ENCODE data around the gene C17orf78.
"Not testable (repeated sequence)": the region's sequence is repeated elsewhere in the genome, so short reads cannot be mapped to it uniquely, and the experiment has no call there.

The C17orf78 gene

DNA sequence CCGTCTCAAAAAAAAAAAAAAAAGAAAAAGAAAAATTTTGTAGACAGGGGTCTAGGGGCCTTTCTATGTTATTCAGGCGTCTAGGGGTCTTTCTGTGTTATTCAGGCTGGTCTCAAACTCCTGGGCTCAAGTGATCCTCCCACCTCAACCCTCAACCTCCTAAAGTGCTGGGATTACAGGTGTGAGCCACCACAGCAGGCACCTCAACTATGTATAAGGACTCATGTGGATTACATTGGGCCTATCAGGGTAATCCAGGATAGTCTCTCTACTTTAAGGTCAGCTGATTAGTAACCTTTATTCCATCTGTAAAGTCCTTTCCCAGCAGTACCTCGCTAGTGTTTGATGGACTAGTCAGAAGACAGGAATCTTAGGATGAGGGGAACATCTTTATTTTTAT, 53.3 kb downstream of the C17orf78 start:
- TF ChIP-seq SUZ12 (IDR thresholded peaks at IDR 0.05; ENCODE audit: extremely low read depth, insufficient read depth, insufficient read length) (no peak), YY1 (IDR thresholded peaks at IDR 0.05; ENCODE audit: insufficient read depth, insufficient read length) (no peak), ZNF274 (IDR thresholded peaks at IDR 0.05; ENCODE audit: low read depth, low read length) (no peak)
- DNase-seq (ENCODE audit: low read depth, low spot score), result no peak
- Histone ChIP-seq H3K9ac (ENCODE audit: insufficient read length, low read depth) (no peak overlapping the region), H3K9me3 (ENCODE audit: insufficient read depth, low read length) (no peaks in the 10 kb centered on the region), H3K36me3 (ENCODE audit: insufficient read depth, insufficient read length, low read length) (peaks cover 55% of the 10 kb centered on the region), H3K27me3 (ENCODE audit: insufficient read depth, insufficient read length) (no peaks in the 10 kb centered on the region), H3K4me1 (ENCODE audit: insufficient read depth, insufficient read length) (no peaks in the 10 kb centered on the region), H3K4me3 (ENCODE audit: insufficient read length, low read depth) (no peak overlapping the region)

DNA sequence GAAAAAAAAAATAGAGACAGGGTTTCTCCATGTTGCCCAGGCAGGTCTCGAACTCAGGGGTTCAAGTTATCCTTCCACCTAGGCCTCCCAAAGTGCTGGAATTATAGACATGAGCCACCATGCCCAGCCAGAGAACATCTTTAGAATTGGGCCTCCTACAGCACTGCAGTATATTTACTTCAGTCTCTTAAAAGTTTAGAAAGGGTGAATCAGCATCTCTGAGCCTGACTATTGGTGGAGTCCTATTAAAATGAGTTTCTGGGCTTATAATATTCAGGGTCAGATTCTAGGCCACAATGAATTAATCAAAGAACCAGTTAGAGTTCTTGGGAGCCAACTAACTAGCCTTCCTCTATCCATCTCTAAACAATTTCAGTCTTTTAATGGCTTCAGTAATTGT, 53.7 kb downstream of the C17orf78 start:
- no peak overlapping the region for H3K4me3 ChIP-seq (ENCODE audit: insufficient read length, low read depth)
- no peak overlapping the region for H3K9ac ChIP-seq (ENCODE audit: insufficient read length, low read depth)
- peaks cover 55% of the 10 kb centered on the region for H3K36me3 ChIP-seq (ENCODE audit: insufficient read depth, insufficient read length, low read length)

DNA sequence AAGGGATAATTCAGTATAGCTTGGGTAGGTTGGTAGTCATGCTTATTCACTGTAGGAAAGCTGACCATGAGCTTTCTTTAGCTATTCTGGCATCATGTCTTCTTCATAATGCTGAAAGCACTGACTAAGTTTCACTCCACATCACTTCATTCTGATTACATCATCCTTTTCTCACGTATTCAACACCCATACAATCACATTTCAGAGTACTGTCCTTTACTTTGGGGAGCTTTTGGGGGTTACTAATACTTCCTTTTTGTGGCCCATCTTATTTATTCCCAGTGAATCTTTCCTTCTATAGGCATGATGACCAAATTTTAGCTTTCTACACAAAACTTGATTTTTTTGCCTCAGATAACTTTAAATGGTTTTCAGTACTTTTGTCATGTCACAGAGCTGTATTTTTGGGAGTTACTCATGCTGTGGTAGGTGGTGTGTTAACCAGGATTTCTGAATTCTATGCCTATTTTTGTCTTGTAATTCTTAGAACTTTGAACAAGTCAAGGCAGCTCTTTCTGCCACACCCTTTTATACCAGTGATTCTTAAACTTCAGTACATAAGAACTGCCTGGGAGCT, 54.4 kb downstream of the C17orf78 start:
- no peaks in the 10 kb centered on the region for H3K27me3 ChIP-seq (ENCODE audit: insufficient read depth, insufficient read length)
- DNase-seq (ENCODE audit: low read depth, low spot score), result no peak
- H3K4me1 ChIP-seq (ENCODE audit: insufficient read depth, insufficient read length), result no peaks in the 10 kb centered on the region
- no peak for TF ChIP-seq YY1 (IDR thresholded peaks at IDR 0.05; ENCODE audit: insufficient read depth, insufficient read length)
- no peak for TF ChIP-seq ZNF274 (IDR thresholded peaks at IDR 0.05; ENCODE audit: low read depth, low read length)
- TF ChIP-seq SUZ12 (IDR thresholded peaks at IDR 0.05; ENCODE audit: extremely low read depth, insufficient read depth, insufficient read length), result no peak
- H3K4me3 ChIP-seq (ENCODE audit: insufficient read length, low read depth), result no peak overlapping the region
- H3K9ac ChIP-seq (ENCODE audit: insufficient read length, low read depth), result no peak overlapping the region
- H3K36me3 ChIP-seq (ENCODE audit: insufficient read depth, insufficient read length, low read length), result peaks cover 57% of the 10 kb centered on the region
- H3K9me3 ChIP-seq (ENCODE audit: insufficient read depth, low read length), result no peaks in the 10 kb centered on the region

More for the DNA sequence above, 53.7 kb downstream of the C17orf78 start:
- Histone ChIP-seq H3K4me1 (ENCODE audit: insufficient read depth, insufficient read length) (no peaks in the 10 kb centered on the region), H3K9me3 (ENCODE audit: insufficient read depth, low read length) (no peaks in the 10 kb centered on the region), H3K27me3 (ENCODE audit: insufficient read depth, insufficient read length) (no peaks in the 10 kb centered on the region)
- DNase-seq (ENCODE audit: low read depth, low spot score), result no peak
- TF ChIP-seq YY1 (IDR thresholded peaks at IDR 0.05; ENCODE audit: insufficient read depth, insufficient read length) (no peak), ZNF274 (IDR thresholded peaks at IDR 0.05; ENCODE audit: low read depth, low read length) (no peak), SUZ12 (IDR thresholded peaks at IDR 0.05; ENCODE audit: extremely low read depth, insufficient read depth, insufficient read length) (no peak)

DNA sequence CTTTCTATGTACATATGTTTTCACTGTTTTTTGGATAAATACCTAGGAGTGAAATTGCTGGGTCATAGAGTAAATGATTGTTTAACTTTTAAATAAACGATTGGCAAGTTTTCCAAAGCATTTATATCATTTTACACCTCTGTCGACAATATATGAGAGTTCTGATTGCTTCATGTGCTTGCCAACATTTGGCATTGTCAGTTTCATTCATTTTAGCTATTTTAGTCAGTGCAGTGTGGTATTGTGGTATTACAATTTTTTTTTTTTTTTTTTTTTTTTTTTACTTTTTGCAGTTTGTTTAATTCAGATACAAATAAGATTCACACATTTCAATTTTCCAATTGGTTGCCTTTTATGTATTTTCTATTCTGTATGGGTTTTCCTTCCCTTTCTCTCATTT, 56.9 kb downstream of the C17orf78 start:
- Histone ChIP-seq H3K4me3 (ENCODE audit: insufficient read length, low read depth) (no peak overlapping the region), H3K36me3 (ENCODE audit: insufficient read depth, insufficient read length, low read length) (peaks cover 39% of the 10 kb centered on the region), H3K27me3 (ENCODE audit: insufficient read depth, insufficient read length) (no peaks in the 10 kb centered on the region), H3K4me1 (ENCODE audit: insufficient read depth, insufficient read length) (no peaks in the 10 kb centered on the region), H3K9me3 (ENCODE audit: insufficient read depth, low read length) (no peaks in the 10 kb centered on the region), H3K9ac (ENCODE audit: insufficient read length, low read depth) (no peak overlapping the region)
- TF ChIP-seq ZNF274 (IDR thresholded peaks at IDR 0.05; ENCODE audit: low read depth, low read length) (no peak), YY1 (IDR thresholded peaks at IDR 0.05; ENCODE audit: insufficient read depth, insufficient read length) (no peak), SUZ12 (IDR thresholded peaks at IDR 0.05; ENCODE audit: extremely low read depth, insufficient read depth, insufficient read length) (no peak)
- DNase-seq (ENCODE audit: low read depth, low spot score), result no peak

DNA sequence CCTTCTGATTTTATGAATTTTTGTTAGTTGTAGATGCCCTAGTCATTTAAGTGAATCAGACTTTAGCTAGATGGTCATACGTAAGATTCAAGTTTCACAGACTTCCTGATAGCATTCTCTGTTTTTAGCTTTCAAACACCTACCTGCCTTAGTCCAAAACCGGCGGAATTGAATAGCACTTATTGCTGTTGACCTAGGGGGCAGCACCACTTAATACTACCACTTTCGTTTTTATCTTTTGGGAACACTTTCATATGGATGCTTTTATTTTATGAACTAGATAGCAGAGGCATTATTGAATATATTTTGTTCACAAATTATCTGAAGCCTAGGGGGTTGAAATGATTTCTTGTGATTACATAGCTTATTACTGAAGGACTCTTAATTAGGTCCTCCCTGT, 62.4 kb downstream of the C17orf78 start:
- H3K36me3 ChIP-seq (ENCODE audit: insufficient read depth, insufficient read length, low read length), result peaks cover 52% of the 10 kb centered on the region
- no peak overlapping the region for H3K9ac ChIP-seq (ENCODE audit: insufficient read length, low read depth)
- no peaks in the 10 kb centered on the region for H3K27me3 ChIP-seq (ENCODE audit: insufficient read depth, insufficient read length)
- TF ChIP-seq SUZ12 (IDR thresholded peaks at IDR 0.05; ENCODE audit: extremely low read depth, insufficient read depth, insufficient read length) (no peak), ZNF274 (IDR thresholded peaks at IDR 0.05; ENCODE audit: low read depth, low read length) (no peak), YY1 (IDR thresholded peaks at IDR 0.05; ENCODE audit: insufficient read depth, insufficient read length) (no peak)
- H3K9me3 ChIP-seq (ENCODE audit: insufficient read depth, low read length), result no peaks in the 10 kb centered on the region
- no peaks in the 10 kb centered on the region for H3K4me1 ChIP-seq (ENCODE audit: insufficient read depth, insufficient read length)
- no peak overlapping the region for H3K4me3 ChIP-seq (ENCODE audit: insufficient read length, low read depth)
- no peak for DNase-seq (ENCODE audit: low read depth, low spot score)

DNA sequence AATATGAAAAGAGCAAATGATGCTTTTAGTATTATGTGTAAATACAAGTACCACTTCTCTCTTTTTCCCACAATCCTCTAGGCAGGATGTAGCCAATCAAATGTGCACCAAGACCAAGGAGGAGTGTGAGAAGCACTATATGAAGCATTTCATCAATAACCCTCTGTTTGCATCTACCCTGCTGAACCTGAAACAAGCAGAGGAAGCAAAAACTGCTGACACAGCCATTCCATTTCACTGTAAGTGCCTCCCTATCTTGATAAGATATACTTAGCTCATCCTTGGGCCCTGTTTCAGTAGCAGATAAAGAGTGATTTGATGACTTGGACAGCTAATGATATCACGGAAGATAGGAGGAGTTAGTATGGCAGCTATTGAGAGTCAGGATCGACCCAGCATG, 64.6 kb downstream of the C17orf78 start:
- Histone ChIP-seq H3K36me3 (ENCODE audit: insufficient read depth, insufficient read length, low read length) (peaks cover 52% of the 10 kb centered on the region), H3K9me3 (ENCODE audit: insufficient read depth, low read length) (no peaks in the 10 kb centered on the region), H3K4me1 (ENCODE audit: insufficient read depth, insufficient read length) (no peaks in the 10 kb centered on the region), H3K9ac (ENCODE audit: insufficient read length, low read depth) (no peak overlapping the region), H3K27me3 (ENCODE audit: insufficient read depth, insufficient read length) (no peaks in the 10 kb centered on the region), H3K4me3 (ENCODE audit: insufficient read length, low read depth) (no peak overlapping the region)
- TF ChIP-seq ZNF274 (IDR thresholded peaks at IDR 0.05; ENCODE audit: low read depth, low read length), result no peak
- DNase-seq (ENCODE audit: low read depth, low spot score), result no peak

DNA sequence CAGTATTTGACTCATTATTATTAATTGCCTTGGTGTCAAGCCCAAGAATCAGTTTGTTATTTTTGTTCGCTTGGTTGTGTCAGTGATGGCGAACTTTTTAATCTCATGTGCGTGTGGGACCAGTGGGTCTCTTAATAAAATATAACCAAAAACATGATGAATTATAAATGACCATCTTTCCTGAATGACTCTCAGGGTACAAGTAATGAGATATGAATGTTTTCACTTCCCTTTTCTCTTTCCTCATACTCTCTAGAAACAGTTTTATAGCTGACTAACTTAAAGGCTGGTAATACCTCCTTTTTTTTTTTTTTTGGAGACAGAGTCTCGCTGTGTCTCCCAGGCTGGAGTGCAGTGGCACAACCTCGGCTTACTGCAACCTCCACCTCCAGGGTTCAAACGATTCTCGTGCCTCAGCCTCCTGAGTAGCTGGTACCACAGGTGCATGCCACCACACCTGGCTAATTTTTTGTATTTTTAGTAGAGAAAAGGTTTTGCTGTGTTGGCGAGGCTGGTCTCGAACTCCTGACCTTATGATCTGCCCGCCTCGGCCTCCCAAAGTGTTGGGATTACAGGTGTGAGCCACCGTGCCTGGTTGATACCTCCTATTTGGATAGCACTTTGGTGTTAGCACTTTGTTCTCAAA, 65.7 kb downstream of the C17orf78 start:
- H3K9ac ChIP-seq (ENCODE audit: insufficient read length, low read depth); H3K27me3 ChIP-seq (ENCODE audit: insufficient read depth, insufficient read length); H3K4me3 ChIP-seq (ENCODE audit: insufficient read length, low read depth); H3K4me1 ChIP-seq (ENCODE audit: insufficient read depth, insufficient read length); H3K9me3 ChIP-seq (ENCODE audit: insufficient read depth, low read length); DNase-seq (ENCODE audit: low read depth, low spot score): not testable (repeated sequence)
- peaks cover 52% of the 10 kb centered on the region for H3K36me3 ChIP-seq (ENCODE audit: insufficient read depth, insufficient read length, low read length)

Measured in NT2/D1 (cell line).